Endothelial cell of umbilical vein (primary cell): ENCODE measurements around the gene IL17RD. TPM values are rescaled to one million over a fixed set of nuclear protein-coding genes. Genes with fewer than 3 reads are reported as not detected.

Experiments
- BruUV-seq: library from RNA; stranded (reverse); fragments of 400-500 nt; replicated peaks from 2 replicates; lab custom pipeline; 2021; lab: Mats Ljungman, UMichigan
- CTCF ChIA-PET: fragments of 300-600, 350-600 bp; sonication (Branson Sonifier 250); formaldehyde crosslinking; loops from one replicate; lab custom pipeline; 2021; ENCODE audit warnings: antibody characterized with exemption, inconsistent platforms; lab: Charles Lee
- POLR2A ChIA-PET: fragments of 300-600, 350-600 bp; sonication (Branson Sonifier 250); formaldehyde crosslinking; loops from one replicate; lab custom pipeline; 2021; ENCODE audit warnings: antibody characterized with exemption, inconsistent platforms; lab: Charles Lee
- DNase-seq: peaks from one replicate; pipeline ENCODE4 v3.0.0-alpha.2; 2011; ENCODE audit warnings: low read depth, low spot score
- FAIRE-seq: peaks from 2 replicates; lab custom pipeline; 2011; peaks lifted over from hg19 to GRCh38; lab: Jason Lieb, UNC
- H2AFZ ChIP-seq: 2 replicates; pipeline ENCODE4 v1.6.0; 2012; ENCODE audit warnings: low read depth, low read length, control low read depth, inconsistent platforms
- H3K27ac ChIP-seq: 2 replicates; pipeline ENCODE4 v1.5.1; 2011; ENCODE audit warnings: low read depth, mild to moderate bottlenecking, control low read depth, low read length, moderate library complexity; ENCODE audit not compliant: insufficient read depth
- H3K27me3 ChIP-seq, 2 experiments: 2 replicates each; pipeline versions ENCODE4 v1.6.0 to v1.6.1; 2011; ENCODE audit warnings: low read length in 2 of 2, mixed read lengths in 1 of 2; ENCODE audit not compliant: control insufficient read depth in 2 of 2, insufficient read depth in 2 of 2
- H3K36me3 ChIP-seq, 2 experiments: 2 replicates in 1 of 2; 3 replicates in 1 of 2; pipeline ENCODE4 v1.5.1; 2011; ENCODE audit warnings: low read length in 2 of 2, mild to moderate bottlenecking in 1 of 2, moderate library complexity in 1 of 2; ENCODE audit not compliant: control insufficient read depth in 2 of 2, insufficient read depth in 2 of 2; ENCODE audit errors: extremely low read depth in 1 of 2
- H3K4me1 ChIP-seq: 3 replicates; pipeline ENCODE4 v1.5.1; 2011; ENCODE audit warnings: mild to moderate bottlenecking, low read length; ENCODE audit not compliant: control insufficient read depth, insufficient read depth; ENCODE audit errors: extremely low read depth
- H3K4me2 ChIP-seq: 2 replicates; pipeline ENCODE4 v1.6.1; 2011; ENCODE audit warnings: low read length, control low read depth, mixed read lengths; ENCODE audit not compliant: insufficient read depth
- H3K4me3 ChIP-seq, 3 experiments: fragments of 200-600 bp in 1 of 3; sonication (generic), shearing (Covaris generic) in 1 of 3; replicated peaks in 1 of 3; 2 replicates each; pipeline ENCODE4 v1.5.1; 2011 to 2016; ENCODE audit warnings: control low read depth in 3 of 3, low read length in 3 of 3, mild to moderate bottlenecking in 2 of 3, inconsistent platforms in 1 of 3, low read depth in 1 of 3, moderate library complexity in 1 of 3; ENCODE audit not compliant: insufficient read depth in 1 of 3
- H3K79me2 ChIP-seq: 2 replicates; pipeline ENCODE4 v1.6.0; 2012; ENCODE audit warnings: low read length, inconsistent platforms; ENCODE audit not compliant: control insufficient read depth, insufficient read depth
- H3K9ac ChIP-seq: replicated peaks from 2 replicates; pipeline ENCODE3; 2011; ENCODE audit warnings: low read length, control low read depth; ENCODE audit not compliant: insufficient read depth; ENCODE audit errors: extremely low read depth
- H3K9me1 ChIP-seq: replicated peaks from 3 replicates; pipeline ENCODE4 v1.6.0; 2011; ENCODE audit warnings: mild to moderate bottlenecking, low read length; ENCODE audit not compliant: control insufficient read depth, insufficient read depth; ENCODE audit errors: extremely low read depth
- H3K9me3 ChIP-seq: replicated peaks from 2 replicates; pipeline ENCODE4 v1.5.1; 2012; ENCODE audit warnings: low read length, inconsistent platforms; ENCODE audit not compliant: control insufficient read depth, insufficient read depth
- H4K20me1 ChIP-seq: replicated peaks from 2 replicates; pipeline ENCODE3; 2011; ENCODE audit warnings: mild to moderate bottlenecking, low read length; ENCODE audit not compliant: control insufficient read depth, insufficient read depth; ENCODE audit errors: extremely low read depth
- CTCF ChIP-seq, 2 donors: IDR thresholded peaks; 1 replicate in 1 of 2; 2 replicates in 1 of 2; pipeline ENCODE4 v1.5.1; 2011; ENCODE audit warnings: low read length in 2 of 2, mild to moderate bottlenecking in 2 of 2, moderate library complexity in 2 of 2, control low read depth in 1 of 2, inconsistent platforms in 1 of 2, low read depth in 1 of 2; ENCODE audit not compliant: insufficient read depth in 1 of 2; ENCODE audit errors: extremely low read depth in 1 of 2
- EZH2 ChIP-seq: IDR thresholded peaks from 2 replicates; pipeline ENCODE4 v1.6.1; 2012; ENCODE audit warnings: borderline replicate concordance, low read depth, mild to moderate bottlenecking, moderate library complexity, low read length, inconsistent platforms; ENCODE audit not compliant: severe bottlenecking
- dilution Hi-C: fragments of 300-500 bp; cut with MboI; formaldehyde crosslinking; loops from one replicate; pipeline ENCODE4 v1.15.0; 2019; ENCODE audit warnings: low sequenced_read_pairs; ENCODE audit not compliant: extremely low pct_ligation_motif_present
- intact Hi-C: fragments of 100-400 bp; cut with micrococcal nuclease; formaldehyde crosslinking; loops from one replicate; pipeline ENCODE4 v1.10.0; 2022
- polyA plus RNA-seq, 4 experiments: library from polyadenylated mRNA; depleted of rRNA in 3 of 4; stranded (reverse) in 3 of 4; unstranded in 1 of 4; fragments of >200 nt; gene quantifications; 2 replicates each; pipeline versions ENCODE4 v1.2.1 to v1.2.3, GENCODE V29; 2011 to 2012; ENCODE audit warnings: missing spikeins in 1 of 4
- total RNA-seq: library from RNA; stranded (reverse); gene quantifications from 2 replicates; pipeline ENCODE4 v1.2.3, GENCODE V29; 2021

The IL17RD gene
- total and polyA plus RNA-seq, 2 donors (not counting 3 experiments of a cell fraction or from before 2014, with no cell fraction given) = 0.36 to 0.93 TPM

- intact Hi-C loops (loop anchor here (10.0 kb wide), 1 partner anchor 158 kb away; no protein-coding TSS in a partner anchor), dilution Hi-C loops (no loop called here)
- no peaks in the 10 kb centered on the region for H3K36me3 ChIP-seq
- no peak overlapping the region for H2AFZ ChIP-seq
- no TSS peak for BruUV-seq
- H4K20me1 ChIP-seq = no peaks in the 10 kb centered on the region
- no peak overlapping the region for H3K4me2 ChIP-seq
- no peaks in the 10 kb centered on the region for H3K79me2 ChIP-seq
- no peak for TF ChIP-seq EZH2
- peak; percentile 7 to 23 for TF ChIP-seq CTCF (IDR thresholded peaks at IDR 0.05; ENCODE audit: extremely low read depth in 1 of 2, insufficient read depth in 1 of 2, low read depth in 1 of 2, low read length in 2 of 2)
- H3K4me3 ChIP-seq = no peak overlapping the region
- peaks cover 49 to 56% of the 10 kb centered on the region in 2 experiments for H3K27me3 ChIP-seq
- FAIRE-seq (no peak), DNase-seq (no peak)
- no peaks in the 10 kb centered on the region for H3K9me1 ChIP-seq
- CTCF ChIA-PET = interaction anchor here (0.8 kb wide), 1 partner anchor 53 kb away, joined by 3 read pairs; no protein-coding TSS in a partner anchor
- no peak overlapping the region for H3K9ac ChIP-seq
- peaks cover 17% of the 10 kb centered on the region for H3K4me1 ChIP-seq
- POLR2A ChIA-PET = no interaction called here
- no peaks in the 10 kb centered on the region for H3K9me3 ChIP-seq
- H3K27ac ChIP-seq = no peak overlapping the region
These were observed 12.7 kb downstream of the IL17RD start for GRCh38 chr3:57152151-57153143.
